Mucosa of descending colon (tissue), 3 donors: ENCODE measurements around the gene GADD45B. TPM values are rescaled to one million over a fixed set of nuclear protein-coding genes. Genes with fewer than 3 reads are reported as not detected.
"Not testable (repeated sequence)": the region's sequence is repeated elsewhere in the genome, so short reads cannot be mapped to it uniquely, and the experiment has no call there.

Experiments used
- ATAC-seq: fragments of 200-7000 bp; cut with Tn5 transposase; one replicate; pipeline ENCODE4 v1.9.1; 2020; ENCODE audit warnings: mild to moderate bottlenecking, moderate library complexity
- DNase-seq, 3 donors: peaks; one replicate each; pipeline ENCODE4 v3.0.0-alpha.2; 2020
- H3K36me3 ChIP-seq: fragments of 200-600 bp; one replicate; pipeline ENCODE4 v1.8.0; 2021; ENCODE audit warnings: low read depth, mild to moderate bottlenecking
- H3K4me1 ChIP-seq: fragments of 200-600 bp; one replicate; pipeline ENCODE4 v1.8.0; 2021; ENCODE audit warnings: low read depth, mild to moderate bottlenecking
- H3K4me3 ChIP-seq: fragments of 200-600 bp; one replicate; pipeline ENCODE4 v1.8.0; 2021; ENCODE audit warnings: mild to moderate bottlenecking
- H3K9me3 ChIP-seq: fragments of 200-600 bp; one replicate; pipeline ENCODE4 v1.8.0; 2021; ENCODE audit warnings: mild to moderate bottlenecking
- CTCF ChIP-seq: fragments of 200-600 bp; IDR thresholded peaks from one replicate; pipeline ENCODE4 v1.8.0; 2022; ENCODE audit warnings: antibody characterized with exemption, mild to moderate bottlenecking
- intact Hi-C, 2 donors: fragments of 100-400 bp; cut with DNase I in 1 of 2; cut with micrococcal nuclease in 1 of 2; formaldehyde crosslinking; loops; one replicate each; pipeline versions ENCODE4 v1.11.0 to v1.11.1; 2022; cut with DNase I, micrococcal nuclease
- total RNA-seq, 3 donors: library from RNA; stranded (reverse); fragmentation: NEBNext Ultra II Directional in 2 of 3; extraction: Animal tissue kit (Norgen Biotek cat#: 25700) in 2 of 3; gene quantifications; one replicate each; pipeline versions ENCODE4 v1.2.1 to v1.2.4, GENCODE V29; 2021 to 2023
- donor health status: DM: no; HTN: no; CAD: no; lungs with moderate emphysema.
- donor health status: DM: no; HTN: no; CAD: no.
- donor health status: DM: no; HTN: yes; CAD: no.

Gene GADD45B
- total RNA-seq, 3 donors from 2014 or later = 30.6 to 45.5 (median 35.9) TPM

DNA sequence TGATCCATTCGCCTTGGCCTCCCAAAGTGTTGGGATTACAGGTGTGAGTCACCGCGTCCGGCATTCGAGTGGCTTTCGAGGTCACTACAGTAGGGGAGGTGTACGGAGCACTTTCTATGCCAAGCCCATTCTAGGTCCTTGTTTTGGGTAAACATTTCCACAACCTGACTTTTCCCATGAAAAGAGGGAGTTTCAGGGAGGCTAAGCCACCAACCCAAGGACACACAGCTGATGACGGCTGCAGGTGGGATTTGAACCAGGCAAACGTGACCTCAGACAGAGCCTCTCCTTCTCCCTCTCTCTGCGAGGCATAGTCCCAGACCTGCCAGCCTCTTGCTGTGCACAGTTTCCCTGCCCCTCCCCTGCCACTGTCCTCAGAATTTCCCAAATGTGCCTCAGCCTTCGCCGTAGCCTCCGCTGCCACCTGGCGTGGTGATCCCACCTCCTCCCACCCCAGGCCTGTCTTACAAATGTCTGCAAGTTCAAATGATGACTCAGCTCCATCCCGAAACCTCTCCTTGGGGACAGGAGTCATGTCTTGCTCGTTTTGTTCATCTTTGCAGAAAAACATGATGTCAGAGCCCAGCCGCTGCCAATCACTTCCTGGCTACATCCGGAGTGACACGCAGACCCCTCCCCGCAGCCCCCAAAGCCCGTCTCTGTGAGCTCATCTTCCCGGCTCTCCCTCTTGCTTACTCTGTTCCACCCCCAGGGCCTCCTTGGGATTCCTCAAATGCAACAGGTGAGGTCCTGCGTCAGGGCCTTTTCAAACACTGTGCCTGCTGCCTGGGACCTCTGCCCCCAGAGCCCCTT lies 6.6 kb upstream of the GADD45B start:
- intact Hi-C loops = no loop called here
- no peak for TF ChIP-seq CTCF
- no peak for DNase-seq
- Histone ChIP-seq H3K4me1 (peaks cover under 1% of the 10 kb centered on the region), H3K4me3 (no peak overlapping the region), H3K36me3 (no peaks in the 10 kb centered on the region), H3K9me3 (no peaks in the 10 kb centered on the region)
- no peak for ATAC-seq

- ATAC-seq, H3K4me1 ChIP-seq, DNase-seq, intact Hi-C loops, H3K36me3 ChIP-seq, H3K9me3 ChIP-seq, H3K4me3 ChIP-seq: not testable (repeated sequence)
Observed at GRCh38 chr19:2469915-2470200, 6.1 kb upstream of the GADD45B start.

DNA sequence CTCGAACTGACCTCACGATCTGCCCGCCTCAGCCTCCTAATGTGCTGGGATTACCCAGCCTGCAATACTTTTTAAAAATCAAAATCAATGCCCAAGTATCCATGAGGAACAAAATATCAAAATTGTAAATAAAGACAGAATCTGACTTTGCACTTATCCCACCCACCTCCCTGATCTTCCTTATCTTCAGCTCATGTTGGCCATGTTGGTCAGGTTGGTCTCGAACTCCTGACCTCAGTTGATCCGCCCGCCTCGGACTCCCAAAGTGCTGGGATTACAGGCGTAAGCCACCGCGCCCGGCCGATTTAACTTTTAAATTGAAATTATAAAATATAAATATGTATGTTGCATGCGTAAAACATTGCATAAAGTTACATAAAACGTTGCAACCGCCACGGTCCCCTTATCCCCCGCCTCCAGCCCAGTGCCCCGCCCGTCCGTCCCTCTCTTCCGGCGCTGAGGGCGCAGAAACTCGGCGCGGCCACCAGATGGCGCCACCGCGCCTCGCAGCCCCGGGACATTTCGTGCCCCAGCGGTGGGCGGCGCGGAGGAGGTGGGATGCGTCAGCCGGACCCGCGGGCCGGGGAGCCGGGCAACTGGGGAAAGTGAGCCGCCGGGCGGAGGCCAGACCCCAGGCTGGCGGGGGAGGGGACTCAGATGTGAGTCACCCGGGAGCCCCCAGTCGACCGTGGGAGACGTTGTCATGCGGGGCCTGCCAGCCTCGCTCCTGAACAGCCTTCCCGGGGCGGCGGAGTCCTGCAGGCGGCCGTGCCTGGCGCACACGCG lies 1.5 kb upstream of the GADD45B start:
- intact Hi-C loops = loop anchor here (2.0 to 5.0 kb wide), 3 partner anchors 68 to 138 kb away; no protein-coding TSS in a partner anchor
- no peak overlapping the region for H3K4me3 ChIP-seq
- DNase-seq (peak; percentile 84 to 88 (median 88)), ATAC-seq (peak; percentile 71)
- H3K9me3 ChIP-seq = no peaks in the 10 kb centered on the region
- no peaks in the 10 kb centered on the region for H3K36me3 ChIP-seq
- peaks cover 36% of the 10 kb centered on the region for H3K4me1 ChIP-seq
- TF ChIP-seq CTCF = peak; percentile 95

GRCh38 chr19:2475018-2475701 lies 767 bp upstream of the GADD45B start:
- DNase-seq = peak; percentile 63 to 80 (median 71)
- H3K4me3 ChIP-seq = peak overlapping the region; percentile 63
- intact Hi-C loops = loop anchor here (2.0 to 5.0 kb wide), 3 partner anchors 67 to 137 kb away; no protein-coding TSS in a partner anchor
- H3K4me1 ChIP-seq = peaks cover 36% of the 10 kb centered on the region
- no peak for TF ChIP-seq CTCF
- ATAC-seq = peak; percentile 47
- no peaks in the 10 kb centered on the region for H3K9me3 ChIP-seq
- H3K36me3 ChIP-seq = no peaks in the 10 kb centered on the region

DNA sequence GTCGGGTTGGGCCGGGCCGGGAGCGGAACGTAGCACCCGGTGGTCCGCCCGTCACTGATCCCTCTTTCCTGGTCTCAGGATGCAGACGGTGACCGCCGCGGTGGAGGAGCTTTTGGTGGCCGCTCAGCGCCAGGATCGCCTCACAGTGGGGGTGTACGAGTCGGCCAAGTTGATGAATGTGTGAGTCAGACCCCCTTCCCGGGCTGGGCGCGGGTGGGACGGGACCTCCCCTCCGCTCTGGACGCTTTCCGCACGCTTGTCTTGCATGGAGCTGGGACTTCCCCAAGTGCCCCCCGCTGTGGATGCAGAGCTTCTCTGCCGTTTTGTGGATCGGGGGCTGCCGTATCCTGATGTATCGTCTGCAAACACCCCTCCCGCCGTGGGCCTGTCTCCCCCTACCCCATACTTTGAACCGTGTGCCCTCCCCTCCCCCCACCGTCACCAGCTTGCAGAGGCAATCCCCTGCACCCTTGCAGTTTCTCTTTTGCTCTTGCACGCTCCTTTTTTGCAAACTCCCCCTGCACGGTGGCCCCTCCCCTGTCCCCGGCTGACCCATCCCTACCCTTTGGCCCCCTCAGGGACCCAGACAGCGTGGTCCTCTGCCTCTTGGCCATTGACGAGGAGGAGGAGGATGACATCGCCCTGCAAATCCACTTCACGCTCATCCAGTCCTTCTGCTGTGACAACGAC lies 669 bp downstream of the GADD45B start:
- TF ChIP-seq CTCF = no peak

More for the DNA sequence above, 669 bp downstream of the GADD45B start:
- no peaks in the 10 kb centered on the region for H3K36me3 ChIP-seq
- intact Hi-C loops = loop anchor here (2.0 to 5.0 kb wide), 3 partner anchors 66 to 136 kb away; no protein-coding TSS in a partner anchor
- ATAC-seq (peak; percentile 7), DNase-seq (peak; percentile 73 to 81 (median 74))
- H3K9me3 ChIP-seq = no peaks in the 10 kb centered on the region
- peaks cover 36% of the 10 kb centered on the region for H3K4me1 ChIP-seq
- H3K4me3 ChIP-seq = peak overlapping the region; percentile 63
